GM13977 (cell line): Measurements from ENCODE around the gene TPSAB1.

Source experiments
- DNase-seq: peaks from one replicate; pipeline ENCODE4 v3.0.0; 2012; ENCODE audit warnings: low spot score
- CTCF ChIP-seq: IDR thresholded peaks from 2 replicates; pipeline ENCODE4 v1.5.1; 2012; ENCODE audit warnings: mild to moderate bottlenecking, control low read depth; ENCODE audit not compliant: insufficient read depth; ENCODE audit errors: extremely low read depth, missing control alignments
- in situ Hi-C: fragments of 300-500 bp; cut with MboI; formaldehyde crosslinking; loops from one replicate; pipeline ENCODE4 v1.12.0; 2022; ENCODE audit warnings: low sequenced_read_pairs, low pct_unique_long_range_greater_than_20kb, mixed read lengths, inconsistent platforms; ENCODE audit not compliant: unreplicated experiment

Gene TPSAB1

DNA sequence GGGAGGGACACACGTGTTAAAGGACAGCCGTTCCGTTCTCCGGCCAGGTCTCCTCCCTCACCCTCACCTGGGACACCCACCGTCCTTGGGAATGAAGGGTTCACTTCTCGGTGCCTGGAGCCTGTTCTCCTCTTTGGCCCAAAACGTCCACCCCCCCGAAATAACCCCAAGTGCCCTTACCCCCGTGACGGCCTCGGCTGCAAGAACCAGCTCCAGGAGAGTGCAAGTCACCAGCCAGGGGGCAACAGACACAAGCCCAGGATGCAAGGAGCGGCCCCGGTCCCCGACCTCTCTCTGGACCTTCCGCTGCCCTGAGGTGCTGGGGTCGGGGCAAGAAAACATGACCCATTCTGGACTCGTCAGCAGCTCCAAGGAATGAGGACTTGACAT lies 49.0 kb downstream of the TPSAB1 start:
- in situ Hi-C loops, result no loop called here
- no peak for TF ChIP-seq CTCF
- DNase-seq, result no peak

GRCh38 chr16:1290063-1290501 lies 49.6 kb downstream of the TPSAB1 start:
- DNase-seq, result no peak
- in situ Hi-C loops, result no loop called here
- TF ChIP-seq CTCF, result no peak

DNA sequence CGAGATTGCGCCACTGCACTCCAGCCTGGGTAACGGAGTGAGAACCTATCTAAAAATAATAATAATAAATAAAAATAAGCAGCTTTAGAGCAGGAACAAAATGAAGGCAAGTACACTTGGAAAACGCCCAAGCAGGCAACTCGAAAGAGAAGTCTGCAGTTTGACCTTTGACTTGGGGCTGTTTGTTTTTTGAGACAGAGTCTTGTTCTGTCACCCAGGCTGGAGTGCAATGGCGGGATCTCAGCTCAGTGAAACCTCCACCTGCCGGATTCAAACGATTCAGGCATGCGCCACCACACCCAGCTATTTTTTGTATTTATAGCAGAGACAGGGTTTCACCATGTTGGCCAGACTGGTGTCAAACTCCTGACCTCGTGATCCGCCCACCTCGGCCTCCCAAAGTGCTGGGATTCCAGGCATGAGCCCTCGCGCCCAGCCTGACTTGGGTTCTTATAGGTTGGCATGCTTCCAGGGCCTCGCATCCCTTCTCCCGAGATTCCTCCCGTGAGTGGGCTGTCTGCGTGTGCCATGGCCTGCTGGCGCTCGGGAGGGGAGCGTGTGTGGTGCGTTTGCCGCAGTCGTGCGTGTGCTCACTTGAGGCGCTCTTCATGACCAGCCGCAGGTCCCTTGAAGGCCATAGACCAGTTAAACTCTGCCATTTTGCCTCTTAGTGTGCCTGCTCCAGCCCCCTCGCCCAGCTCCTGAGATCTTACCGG lies 50.5 kb downstream of the TPSAB1 start:
- no peak for TF ChIP-seq CTCF
- DNase-seq, result no peak
- in situ Hi-C loops, result no loop called here

GRCh38 chr16:1291576-1291974 lies 51.1 kb downstream of the TPSAB1 start:
- in situ Hi-C loops, result no loop called here
- DNase-seq, result no peak
- TF ChIP-seq CTCF, result no peak
